HG02885 (cell line): Measurements from ENCODE around the gene SMAD6.

Experiments
- ATAC-seq: cut with Tn5 transposase; IDR thresholded peaks from one replicate; pipeline ENCODE4 v1.9.1; 2021; ENCODE audit warnings: mild to moderate bottlenecking; ENCODE audit not compliant: unreplicated experiment, poor library complexity

SMAD6 gene

GRCh38 chr15:66831801-66832390 lies 129.9 kb downstream of the SMAD6 start:
- no peak for ATAC-seq
